ENCODE measurements around the gene HOXC4.

- TF ChIP-seq CTCF (conservative IDR thresholded peaks at IDR 0.05 in 1 of 2, IDR thresholded peaks at IDR 0.05 in 1 of 2; ENCODE audit: low read depth in 1 of 2, low read length in 2 of 2), result no peak
- TF ChIP-seq EZH2 (IDR thresholded peaks at IDR 0.05; ENCODE audit: low read length, missing control alignments), result no peak
These were observed 6.0 kb downstream of the HOXC4 start for GRCh38 chr12:54059668-54060067.

Data from fibroblast of lung (primary cell).